K562 (cell line): ENCODE results near the gene TIMM22. TPM values are rescaled to one million over a fixed set of nuclear protein-coding genes. Genes with fewer than 3 reads are reported as not detected.

Source experiments
- ATAC-seq: fragments of 200-7000 bp; cut with Tn5 transposase; 3 replicates; pipeline ENCODE4 v1.9.1; 2020; ENCODE audit warnings: moderate library complexity
- BruUV-seq: library from RNA; stranded (reverse); fragments of 400-500 nt; replicated peaks from 2 replicates; lab custom pipeline; 2021; lab: Mats Ljungman, UMichigan
- CTCF ChIA-PET: fragments of 300-600 bp; formaldehyde crosslinking; extraction: SDS; loops from one replicate; lab custom pipeline; 2021; ENCODE audit warnings: low intra/inter-chr PET ratio; lab: Yijun Ruan, JAX
- POLR2A ChIA-PET: fragments of 300-600, 350-650 bp; sonication (Branson Sonifier 250); formaldehyde crosslinking; extraction: SDS; loops from one replicate; lab custom pipeline; 2021; ENCODE audit warnings: antibody characterized with exemption, inconsistent platforms; lab: Yijun Ruan, JAX
- DNase-seq, 4 experiments: peaks; one replicate each; pipeline versions ENCODE4 v3.0.0 to v3.0.0-alpha.2; 2011 to 2018; ENCODE audit warnings: low spot score in 3 of 4, mixed read lengths in 3 of 4; ENCODE audit errors: extremely low read depth in 1 of 4
- FAIRE-seq: peaks from 2 replicates; lab custom pipeline; 2011; peaks lifted over from hg19 to GRCh38; lab: Jason Lieb, UNC
- H2AFZ ChIP-seq: 2 replicates; pipeline ENCODE4 v1.6.0; 2011; ENCODE audit warnings: low read depth, low read length, control low read depth, inconsistent platforms
- H3K27ac ChIP-seq: fragments of 200-600 bp; 3 replicates; pipeline ENCODE4 v1.8.0; 2011; ENCODE audit warnings: low read depth, mild to moderate bottlenecking, control low read depth, inconsistent platforms, low read length, moderate library complexity, mixed read lengths; ENCODE audit errors: extremely low read depth
- H3K27me3 ChIP-seq, 2 experiments: fragments of 300-600 bp in 1 of 2; 2 replicates in 1 of 2; 3 replicates in 1 of 2; pipeline versions ENCODE4 v1.6.0 to v1.8.0; 2011; ENCODE audit warnings: inconsistent platforms in 2 of 2, low read length in 2 of 2, mild to moderate bottlenecking in 1 of 2, mixed read lengths in 1 of 2, moderate library complexity in 1 of 2; ENCODE audit not compliant: control insufficient read depth in 2 of 2, insufficient read depth in 2 of 2
- H3K36me3 ChIP-seq: fragments of 300-600 bp; 3 replicates; pipeline ENCODE4 v1.8.0; 2011; ENCODE audit warnings: mild to moderate bottlenecking, low read length, inconsistent platforms; ENCODE audit not compliant: control insufficient read depth, insufficient read depth
- H3K4me1 ChIP-seq, 2 experiments: fragments of 200-600 bp in 1 of 2; replicated peaks in 1 of 2; 2 replicates in 1 of 2; 3 replicates in 1 of 2; pipeline versions ENCODE4 v1.5.1 to v1.8.0; 2011; ENCODE audit warnings: inconsistent platforms in 2 of 2, low read length in 2 of 2, mild to moderate bottlenecking in 1 of 2, mixed read lengths in 1 of 2, moderate library complexity in 1 of 2; ENCODE audit not compliant: control insufficient read depth in 2 of 2, insufficient read depth in 2 of 2
- H3K4me2 ChIP-seq: 2 replicates; pipeline ENCODE4 v1.6.1; 2011; ENCODE audit warnings: low read length, control low read depth, inconsistent platforms, mixed read lengths; ENCODE audit not compliant: insufficient read depth
- H3K4me3 ChIP-seq: fragments of 200-600 bp; sonication (generic), shearing (Covaris generic); 2 replicates; pipeline ENCODE4 v1.5.1; 2016; ENCODE audit warnings: control low read depth, inconsistent platforms
- H3K79me2 ChIP-seq: fragments of 200-600 bp; 3 replicates; pipeline ENCODE4 v1.8.0; 2011; ENCODE audit warnings: low read length, inconsistent platforms; ENCODE audit not compliant: control insufficient read depth, insufficient read depth
- H3K9ac ChIP-seq, 2 experiments: 2 replicates each; pipeline versions ENCODE4 v1.6.0 to v1.6.1; 2011; ENCODE audit warnings: low read depth in 2 of 2, low read length in 2 of 2, control low read depth in 1 of 2, inconsistent platforms in 1 of 2, mild to moderate bottlenecking in 1 of 2, mixed read lengths in 1 of 2; ENCODE audit not compliant: insufficient read depth in 1 of 2
- H3K9me1 ChIP-seq: one replicate; pipeline ENCODE4 v1.6.0; 2011; ENCODE audit warnings: inconsistent platforms, mild to moderate bottlenecking, low read length, moderate library complexity; ENCODE audit not compliant: control insufficient read depth, insufficient read depth
- H3K9me3 ChIP-seq: replicated peaks from 2 replicates; pipeline ENCODE4 v1.5.1; 2011; ENCODE audit warnings: low read depth, low read length, inconsistent platforms; ENCODE audit not compliant: control insufficient read depth, insufficient read depth
- H4K20me1 ChIP-seq: replicated peaks from 2 replicates; pipeline ENCODE4 v1.6.1; 2011; ENCODE audit warnings: low read length, inconsistent platforms, mixed read lengths; ENCODE audit not compliant: control insufficient read depth, insufficient read depth
- E2F3 ChIP-seq: fragments of 250-450 bp; sonication (Bioruptor Pico); IDR thresholded peaks from 2 replicates; pipeline ENCODE4 v1.4.0; 2020; ENCODE audit warnings: mild to moderate bottlenecking
- E2F6 ChIP-seq, 2 experiments: IDR thresholded peaks; 2 replicates each; pipeline ENCODE4 v1.6.1; 2011; ENCODE audit warnings: borderline replicate concordance in 1 of 2, control low read depth in 1 of 2, low read depth in 1 of 2, low read length in 1 of 2, mild to moderate bottlenecking in 1 of 2, mixed read lengths in 1 of 2, moderate library complexity in 1 of 2; ENCODE audit not compliant: insufficient read depth in 1 of 2, insufficient read length in 1 of 2, poor library complexity in 1 of 2, severe bottlenecking in 1 of 2; ENCODE audit errors: extremely low read depth in 1 of 2
- MEF2A ChIP-seq: IDR thresholded peaks from 2 replicates; pipeline ENCODE4 v1.6.1; 2011; ENCODE audit warnings: low read depth, mild to moderate bottlenecking, low read length, moderate library complexity; ENCODE audit not compliant: control insufficient read depth
- MEF2D ChIP-seq: conservative IDR thresholded peaks from 2 replicates; pipeline ENCODE4 v1.6.1; 2016; ENCODE audit warnings: low read depth, missing genetic modification characterization, missing compliant biosample characterization
- NFATC3 ChIP-seq: fragments of 450-650 bp; IDR thresholded peaks from 2 replicates; pipeline ENCODE4 v1.6.1; 2017; ENCODE audit warnings: mild to moderate bottlenecking
- RBM14 ChIP-seq: fragments of 200-400 bp; formaldehyde crosslinking; IDR thresholded peaks from 2 replicates; pipeline ENCODE4 v1.6.1; 2018; ENCODE audit warnings: low read depth, mild to moderate bottlenecking, low read length, moderate library complexity, borderline replicate concordance; ENCODE audit not compliant: insufficient read depth
- TEAD2 ChIP-seq: fragments of 450-650 bp; IDR thresholded peaks from 2 replicates; pipeline ENCODE4 v1.6.1; 2016; ENCODE audit warnings: missing genetic modification characterization, control low read depth, missing compliant biosample characterization
- TSHZ1 ChIP-seq: fragments of 250-450 bp; sonication (Bioruptor Pico); IDR thresholded peaks from 2 replicates; pipeline ENCODE4 v1.4.0; 2020; ENCODE audit warnings: mild to moderate bottlenecking, moderate library complexity
- ZNF57 ChIP-seq: fragments of 450-650 bp; formaldehyde crosslinking; IDR thresholded peaks from 2 replicates; pipeline ENCODE4 v1.4.0; 2020; ENCODE audit warnings: mild to moderate bottlenecking, moderate library complexity
- WGBS: fragments of 100-300 bp; shearing (Covaris generic); methylation state at CpG from one replicate; pipeline ENCODE4 v1.1.6; 2016; ENCODE audit warnings: low coverage, mixed read lengths; ENCODE audit not compliant: insufficient coverage; ENCODE audit errors: missing lambda C conversion rate; 5-methylcytosine and 5-hydroxymethylcytosine counted together
- in situ Hi-C: fragments of 300-500 bp; cut with MboI; formaldehyde crosslinking; loops from 4 replicates; pipeline ENCODE4 v1.15.0; 2018; ENCODE audit warnings: inconsistent platforms, mixed read lengths
- intact Hi-C: fragments of 100-400 bp; cut with micrococcal nuclease; formaldehyde crosslinking; loops from 2 replicates; pipeline ENCODE4 v1.14.2; 2022
- polyA plus RNA-seq, 8 experiments: library from polyadenylated mRNA; depleted of rRNA in 4 of 8; stranded (reverse) in 5 of 8; unstranded in 3 of 8; fragments of >200 nt; fragmentation: Nextera tagmentation in 2 of 8; fragmentation: Illumina TruSeq in 1 of 8; extraction: Ambion mirVana in 2 of 8; extraction: Trizol in 1 of 8; gene quantifications; 2 replicates each; pipeline versions ENCODE4 v1.2.1 to v1.2.3, GENCODE V29; 2011 to 2014; ENCODE audit warnings: inconsistent platforms in 1 of 8, missing spikeins in 1 of 8
- total RNA-seq, 7 experiments: library from RNA; depleted of rRNA in 6 of 7; stranded (reverse); fragments of >200 nt in 6 of 7; fragmentation: Illumina TruSeq in 2 of 7; extraction: Trizol in 2 of 7; gene quantifications; 2 replicates each; pipeline versions ENCODE4 v1.2.1 to v1.2.3, GENCODE V29; 2011 to 2021; ENCODE audit warnings: low replicate concordance in 1 of 7
- TF ChIP-seq, protein P1 (sequence below): fragments of 200-800 bp; sonication (Bioruptor generic); IDR thresholded peaks from 2 replicates; pipeline ENCODE4 v1.6.1; 2016; ENCODE audit warnings: missing genetic modification characterization, missing compliant biosample characterization

Gene TIMM22
- total and polyA plus RNA-seq, 9 of the 15 experiments (the other 6 are each of a cell fraction or from before 2014, with no cell fraction given): 5.9 to 14.1 (median 10.3) TPM

DNA sequence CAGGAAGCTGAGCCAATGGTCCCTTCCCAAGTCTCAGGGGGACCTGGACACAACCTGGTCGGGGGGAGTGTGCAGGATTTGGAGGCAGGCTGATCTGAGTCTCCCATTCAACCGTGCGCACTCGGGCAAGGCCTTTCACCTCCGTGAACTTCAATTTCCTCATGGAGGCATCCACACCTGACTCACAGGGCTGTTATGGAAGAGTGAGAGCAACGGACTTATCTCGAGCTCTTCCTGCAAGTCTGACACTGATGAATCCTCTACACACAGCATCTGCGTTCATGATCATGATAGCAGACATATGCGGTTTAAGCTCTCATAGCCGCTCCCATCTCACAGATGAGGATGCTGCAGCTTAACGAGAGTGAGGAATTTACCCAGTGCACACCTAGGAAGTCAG, 21.6 kb downstream of the TIMM22 start (continued):
- TF ChIP-seq TEAD2 (tag) (no peak), E2F3 (CRISPR knock-in tag) (no peak), E2F6 (IDR thresholded peaks at IDR 0.05; ENCODE audit: borderline replicate concordance in 1 of 2, extremely low read depth in 1 of 2, insufficient read depth in 1 of 2, insufficient read length in 1 of 2, low read depth in 1 of 2, low read length in 1 of 2, poor library complexity in 1 of 2, severe bottlenecking in 1 of 2) (no peak), TSHZ1 (CRISPR knock-in tag) (no peak)

GRCh38 chr17:1019451-1019850, 22.5 kb downstream of the TIMM22 start:
- FAIRE-seq (no peak), DNase-seq (peak in 1 of 4 experiments; percentile 11), ATAC-seq (no peak)
- no TSS peak for BruUV-seq
- Histone ChIP-seq H3K9ac (no peak overlapping the region), H3K36me3 (no peaks in the 10 kb centered on the region), H3K9me3 (no peaks in the 10 kb centered on the region), H3K79me2 (no peaks in the 10 kb centered on the region), H3K4me3 (no peak overlapping the region), H4K20me1 (no peaks in the 10 kb centered on the region; the same call in 1 of the 2 replicates), H2AFZ (no peak overlapping the region), H3K27ac (no peak overlapping the region), H3K27me3 (peaks cover 11 to 64% of the 10 kb centered on the region in 2 experiments; a peak in 3 of 5 replicates), H3K4me2 (no peak overlapping the region), H3K4me1 (peaks cover 0 to 21% of the 10 kb centered on the region in 2 experiments; a peak in 2 of 5 replicates), H3K9me1 (no peaks in the 10 kb centered on the region)
- POLR2A ChIA-PET: no interaction called here
- CTCF ChIA-PET: no interaction called here
- intact Hi-C loops (no loop called here), in situ Hi-C loops (no loop called here)
- 0% methylated on average over 2 of the region's 10 CpGs for WGBS
- TF ChIP-seq MEF2D: peak; percentile 72; the same call in 1 of the 2 replicates
- TF ChIP-seq RBM14: no peak
- no peak for TF ChIP-seq NFATC3
- TF ChIP-seq ZNF57: no peak
- TF ChIP-seq MEF2A: peak; percentile 56; the same call in 1 of the 2 replicates
- TF ChIP-seq, protein P1, sequence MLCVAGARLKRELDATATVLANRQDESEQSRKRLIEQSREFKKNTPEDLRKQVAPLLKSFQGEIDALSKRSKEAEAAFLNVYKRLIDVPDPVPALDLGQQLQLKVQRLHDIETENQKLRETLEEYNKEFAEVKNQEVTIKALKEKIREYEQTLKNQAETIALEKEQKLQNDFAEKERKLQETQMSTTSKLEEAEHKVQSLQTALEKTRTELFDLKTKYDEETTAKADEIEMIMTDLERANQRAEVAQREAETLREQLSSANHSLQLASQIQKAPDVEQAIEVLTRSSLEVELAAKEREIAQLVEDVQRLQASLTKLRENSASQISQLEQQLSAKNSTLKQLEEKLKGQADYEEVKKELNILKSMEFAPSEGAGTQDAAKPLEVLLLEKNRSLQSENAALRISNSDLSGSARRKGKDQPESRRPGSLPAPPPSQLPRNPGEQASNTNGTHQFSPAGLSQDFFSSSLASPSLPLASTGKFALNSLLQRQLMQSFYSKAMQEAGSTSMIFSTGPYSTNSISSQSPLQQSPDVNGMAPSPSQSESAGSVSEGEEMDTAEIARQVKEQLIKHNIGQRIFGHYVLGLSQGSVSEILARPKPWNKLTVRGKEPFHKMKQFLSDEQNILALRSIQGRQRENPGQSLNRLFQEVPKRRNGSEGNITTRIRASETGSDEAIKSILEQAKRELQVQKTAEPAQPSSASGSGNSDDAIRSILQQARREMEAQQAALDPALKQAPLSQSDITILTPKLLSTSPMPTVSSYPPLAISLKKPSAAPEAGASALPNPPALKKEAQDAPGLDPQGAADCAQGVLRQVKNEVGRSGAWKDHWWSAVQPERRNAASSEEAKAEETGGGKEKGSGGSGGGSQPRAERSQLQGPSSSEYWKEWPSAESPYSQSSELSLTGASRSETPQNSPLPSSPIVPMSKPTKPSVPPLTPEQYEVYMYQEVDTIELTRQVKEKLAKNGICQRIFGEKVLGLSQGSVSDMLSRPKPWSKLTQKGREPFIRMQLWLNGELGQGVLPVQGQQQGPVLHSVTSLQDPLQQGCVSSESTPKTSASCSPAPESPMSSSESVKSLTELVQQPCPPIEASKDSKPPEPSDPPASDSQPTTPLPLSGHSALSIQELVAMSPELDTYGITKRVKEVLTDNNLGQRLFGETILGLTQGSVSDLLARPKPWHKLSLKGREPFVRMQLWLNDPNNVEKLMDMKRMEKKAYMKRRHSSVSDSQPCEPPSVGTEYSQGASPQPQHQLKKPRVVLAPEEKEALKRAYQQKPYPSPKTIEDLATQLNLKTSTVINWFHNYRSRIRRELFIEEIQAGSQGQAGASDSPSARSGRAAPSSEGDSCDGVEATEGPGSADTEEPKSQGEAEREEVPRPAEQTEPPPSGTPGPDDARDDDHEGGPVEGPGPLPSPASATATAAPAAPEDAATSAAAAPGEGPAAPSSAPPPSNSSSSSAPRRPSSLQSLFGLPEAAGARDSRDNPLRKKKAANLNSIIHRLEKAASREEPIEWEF: no peak
